H1 (cell line): ENCODE results near the gene SMARCA2. TPM values are rescaled to one million over a fixed set of nuclear protein-coding genes. Genes with fewer than 3 reads are reported as not detected.
A peak's percentile ranks its signal among the peaks of the same experiment; 100 is the strongest.

Experiments
- EZH2 ChIP-seq: fragments of 200-600 bp; sonication (generic); IDR thresholded peaks from 2 replicates; pipeline ENCODE4 v1.7.1; 2012; ENCODE audit warnings: low read depth, mild to moderate bottlenecking, moderate library complexity, low read length, inconsistent platforms; ENCODE audit not compliant: severe bottlenecking
- RAD21 ChIP-seq, 2 experiments: IDR thresholded peaks in 1 of 2; conservative IDR thresholded peaks in 1 of 2; 2 replicates each; pipeline ENCODE4 v1.6.1; 2011; ENCODE audit warnings: low read depth in 2 of 2, low read length in 2 of 2, improper control_type of control experiment in 1 of 2, inconsistent platforms in 1 of 2, mild to moderate bottlenecking in 1 of 2, moderate library complexity in 1 of 2
- polyA plus RNA-seq, 7 experiments: library from polyadenylated mRNA; depleted of rRNA in 3 of 7; stranded (reverse) in 5 of 7; unstranded in 2 of 7; fragments of >200 nt in 5 of 7; fragments of 200-250 nt in 2 of 7; gene quantifications; 1 replicate in 5 of 7; 2 replicates in 1 of 7; 4 replicates in 1 of 7; pipeline versions ENCODE4 v1.2.1 to v1.2.3, GENCODE V29; 2011 to 2013; ENCODE audit warnings: missing spikeins in 2 of 7, mixed read lengths in 2 of 7
- total RNA-seq: library from RNA; stranded (reverse); fragmentation: NEBNext Ultra II Directional; extraction: Animal tissue kit (Norgen Biotek cat#: 25700); gene quantifications from 2 replicates; pipeline ENCODE4 v1.2.1, GENCODE V29; 2021

The SMARCA2 gene
- total and polyA plus RNA-seq, 2 of the 8 experiments (the other 6 are each of a cell fraction or from before 2014, with no cell fraction given), result 6.3 to 21.7 TPM

GRCh38 chr9:2087500-2088313, 72.6 kb downstream of the SMARCA2 start (continued):
- peak; percentile 71 to 80 for TF ChIP-seq RAD21 (IDR thresholded peaks at IDR 0.05 in 1 of 2, conservative IDR thresholded peaks at IDR 0.05 in 1 of 2; ENCODE audit: low read depth in 2 of 2, low read length in 2 of 2)
- TF ChIP-seq EZH2, result no peak
- TF ChIP-seq, all 59 proteins: peak for 4
